Stimulated activated CD4-positive, alpha-beta T cell treated with anti-CD3 and anti-CD28 coated beads, TNF-alpha, amount 100 ng/mL, for 48 hours (primary cell): ENCODE measurements around the gene DPF1.

ENCODE experiments used
- DNase-seq, 3 donors: peaks; one replicate each; pipeline ENCODE4 v3.0.0-alpha.2; 2020; ENCODE audit warnings: low read depth in 3 of 3

DPF1 gene

DNA sequence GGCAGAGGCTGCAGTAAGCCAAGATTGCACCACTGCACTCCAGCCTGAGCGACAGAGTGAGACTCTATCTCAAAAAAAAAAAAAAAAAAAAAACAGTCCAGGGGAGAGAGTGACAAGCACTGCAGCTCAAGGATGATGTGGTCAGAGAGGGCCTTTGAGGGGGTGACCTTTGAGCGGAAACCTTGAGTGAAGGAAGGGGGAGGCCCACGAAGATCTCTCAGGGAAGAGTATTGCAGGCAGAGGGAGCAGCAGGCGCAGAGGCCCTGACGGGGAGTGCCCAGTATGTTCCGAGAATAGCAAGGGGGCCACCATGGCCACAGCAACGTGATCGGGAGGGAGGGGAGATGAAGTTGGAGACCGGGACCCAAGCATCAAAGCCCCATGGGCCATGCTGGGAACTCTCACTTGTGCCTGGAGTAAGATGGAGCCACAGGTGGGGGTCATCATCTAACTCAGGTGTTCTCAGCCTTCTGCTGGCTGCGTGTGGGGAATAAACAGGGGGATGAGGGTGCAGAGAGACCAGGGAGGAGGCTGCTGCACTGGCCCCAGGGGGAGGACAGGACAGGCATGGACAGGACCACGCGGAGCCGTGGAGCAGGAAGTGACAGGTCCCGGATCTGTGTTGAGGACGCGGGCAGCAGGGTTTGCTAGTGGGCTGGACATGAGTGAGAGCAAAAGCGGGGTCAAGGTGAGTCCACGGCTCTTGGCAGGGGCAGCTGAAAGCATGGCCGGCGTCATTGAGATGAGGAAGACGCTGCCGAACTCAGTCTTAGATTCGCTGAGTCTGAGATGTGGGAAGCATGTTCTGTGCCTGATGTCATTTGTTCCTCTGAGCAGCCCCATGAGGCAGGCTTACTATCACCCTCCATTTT is 60.4 kb downstream of the DPF1 start:
- no peak for DNase-seq

DNA sequence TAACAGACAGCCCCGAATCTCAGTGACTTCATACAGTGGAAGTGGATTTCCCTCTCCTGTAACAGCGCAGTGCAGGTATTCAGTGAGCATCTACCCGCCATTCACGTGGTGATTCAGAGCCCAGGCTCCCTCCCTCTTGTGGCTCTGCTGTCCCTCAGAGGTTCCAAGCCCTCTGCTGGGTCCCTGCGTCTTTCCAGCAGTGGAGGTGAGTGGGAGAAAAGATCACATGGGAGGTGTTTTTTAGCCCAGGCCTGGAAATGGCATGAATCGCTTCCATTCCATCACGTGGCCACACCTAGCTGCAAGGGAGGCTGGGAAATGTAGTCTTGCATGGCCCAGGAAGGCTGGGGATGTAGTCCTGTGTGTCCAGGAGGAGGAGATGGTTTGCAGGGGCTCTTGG is 61.4 kb downstream of the DPF1 start:
- DNase-seq, result no peak

DNA sequence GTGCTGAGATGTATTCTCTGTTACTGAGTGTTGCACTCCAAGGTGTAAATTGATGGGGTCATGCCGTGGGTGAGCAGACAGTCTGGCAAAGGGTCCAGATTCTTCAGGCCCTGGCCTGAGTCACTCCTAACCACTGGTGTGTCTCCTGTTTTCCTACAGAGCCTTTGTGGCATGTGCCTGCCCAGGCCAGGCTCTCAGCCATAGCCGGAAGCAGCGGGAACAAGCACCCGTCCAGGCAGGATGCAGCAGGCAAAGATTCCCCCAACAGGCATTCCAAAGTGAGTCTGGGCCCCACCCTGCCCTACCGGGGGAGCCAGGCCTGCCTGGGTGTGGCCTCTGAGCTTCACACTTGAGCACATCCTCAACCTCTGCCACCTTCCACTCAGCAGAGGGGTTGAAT is 61.9 kb downstream of the DPF1 start:
- no peak for DNase-seq
